ENCODE data around the gene CSTF1. TPM values are rescaled to one million over a fixed set of nuclear protein-coding genes. Genes with fewer than 3 reads are reported as not detected.

CSTF1 gene
- total RNA-seq, 1 experiment from 2014 or later: 44.5 TPM

DNA sequence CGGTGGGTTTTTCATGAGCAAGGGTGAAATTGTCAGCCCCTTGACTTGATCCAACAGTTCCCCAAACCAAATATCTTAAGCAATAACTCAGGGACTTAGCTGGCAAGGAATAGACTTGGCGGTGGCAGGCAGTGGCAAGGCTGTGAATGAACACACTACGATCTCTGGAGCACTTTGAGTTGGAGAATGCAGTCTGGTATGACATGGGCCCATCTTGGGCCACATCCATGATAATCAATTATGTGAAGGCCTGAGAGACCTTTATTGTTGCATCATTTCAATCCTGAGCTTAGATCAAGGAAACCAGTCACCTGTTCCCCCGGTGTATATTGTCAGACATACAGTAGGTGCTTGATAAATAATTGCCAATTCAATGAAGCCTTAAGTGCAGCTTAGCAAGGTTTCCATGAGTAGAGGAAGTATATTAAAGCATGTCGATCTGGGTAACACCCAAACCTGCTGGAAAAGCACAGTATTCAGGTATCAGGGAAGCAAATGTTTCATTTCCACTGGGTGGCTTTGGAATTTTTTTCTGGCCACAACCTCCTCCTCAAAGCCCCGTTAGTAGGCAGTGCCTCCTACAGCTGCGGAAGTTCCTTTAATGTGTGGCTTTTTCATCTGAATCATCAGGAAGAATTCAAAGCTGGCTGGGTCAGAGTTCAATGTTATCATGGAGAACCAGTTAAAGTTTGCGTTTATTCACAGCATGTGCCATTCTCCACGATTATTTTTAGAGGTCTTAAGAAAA lies 29.8 kb downstream of the CSTF1 start (continued):
- TF ChIP-seq REST (IDR thresholded peaks at IDR 0.05; ENCODE audit: low read depth): no peak
- TF ChIP-seq FOSL1 (IDR thresholded peaks at IDR 0.05; ENCODE audit: low read depth): peak; percentile 36; the same call in 1 of the 2 replicates

DNA sequence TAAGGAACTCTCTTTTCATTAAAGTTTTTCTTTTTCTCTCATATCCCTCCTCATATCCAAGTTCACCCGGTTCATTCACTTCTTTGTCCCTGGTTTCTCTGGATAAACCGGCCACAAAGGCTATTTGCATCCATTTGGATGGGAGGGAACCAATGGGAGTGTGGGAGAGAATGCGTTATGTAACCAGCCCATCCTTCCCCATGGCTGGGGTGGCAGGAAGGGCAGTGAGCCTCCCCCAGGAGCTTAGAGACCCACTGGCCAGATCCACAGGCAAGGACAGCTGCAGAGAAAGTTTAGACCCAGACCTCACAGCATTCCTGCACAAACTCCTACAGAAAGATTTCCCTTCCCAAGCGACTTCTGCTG lies 30.4 kb downstream of the CSTF1 start:
- H3K9ac ChIP-seq (ENCODE audit: low read length): no peak overlapping the region
- H3K4me1 ChIP-seq (ENCODE audit: control insufficient read depth in 1 of 2, insufficient read depth in 2 of 2, low read length in 2 of 2): peaks cover 15 to 21% of the 10 kb centered on the region in 2 experiments
- intact Hi-C loops (cut with micrococcal nuclease): no loop called here
- ChIA-PET CTCF (no interaction called here), RAD21 (ENCODE audit: low non-redundant PET in 1 of 2, low total read pairs in 2 of 2, uncharacterized antibody in 2 of 2, unreplicated experiment in 2 of 2) (no interaction called here), POLR2A (no interaction called here)
- no peaks in the 10 kb centered on the region for H3K79me2 ChIP-seq (ENCODE audit: insufficient read depth, low read length)
- ATAC-seq: peak; percentile 57
- no peak overlapping the region for H3K27ac ChIP-seq (ENCODE audit: low read depth, low read length)
- BruUV-seq (replicated peaks): no TSS peak
- DNase-seq (ENCODE audit: low read depth, low spot score): no peak
- no peak overlapping the region for H3K4me3 ChIP-seq (replicated peaks in 1 of 2; ENCODE audit: low read depth in 1 of 2, low read length in 2 of 2)
- H3K36me3 ChIP-seq (ENCODE audit: control insufficient read depth in 1 of 2, insufficient read depth in 2 of 2, low read length in 2 of 2): no peaks in the 10 kb centered on the region
- H3K27me3 ChIP-seq (ENCODE audit: insufficient read depth, low read length): no peaks in the 10 kb centered on the region
- no peaks in the 10 kb centered on the region for H4K20me1 ChIP-seq (ENCODE audit: insufficient read depth)
- H3K9me2 ChIP-seq (ENCODE audit: insufficient read depth): no peaks in the 10 kb centered on the region
- H3K9me3 ChIP-seq (ENCODE audit: control insufficient read depth in 1 of 2, insufficient read depth in 1 of 2, low read depth in 1 of 2, low read length in 2 of 2): no peaks in the 10 kb centered on the region
- peak overlapping the region; percentile 55 for H3K4me2 ChIP-seq (ENCODE audit: low read length)
- no peak for TF ChIP-seq YY1 (IDR thresholded peaks at IDR 0.05; ENCODE audit: extremely low read depth, insufficient replicate concordance, low read depth, low read length)
- TF ChIP-seq POLR2AphosphoS5 (IDR thresholded peaks at IDR 0.05; ENCODE audit: low read depth, low read length): no peak
- no peak for TF ChIP-seq JUND (IDR thresholded peaks at IDR 0.05)
- no peak for TF ChIP-seq SIN3A (IDR thresholded peaks at IDR 0.05; ENCODE audit: low read depth)
- no peak for TF ChIP-seq ELF1 (IDR thresholded peaks at IDR 0.05; ENCODE audit: borderline replicate concordance, low read depth)
- no peak for TF ChIP-seq MAX (IDR thresholded peaks at IDR 0.05)
- TF ChIP-seq FOSL1 (IDR thresholded peaks at IDR 0.05; ENCODE audit: low read depth): no peak
- no peak for TF ChIP-seq RAD21 (IDR thresholded peaks at IDR 0.05; ENCODE audit: low read depth)
- no peak for TF ChIP-seq CBX3 (IDR thresholded peaks at IDR 0.05; ENCODE audit: low read depth)
- no peak for TF ChIP-seq ZFX (IDR thresholded peaks at IDR 0.05)
- TF ChIP-seq POLR2A (IDR thresholded peaks at IDR 0.05; ENCODE audit: borderline replicate concordance, extremely low read depth, insufficient read depth, insufficient read length): no peak
- no peak for TF ChIP-seq EZH2 (IDR thresholded peaks at IDR 0.05)
- TF ChIP-seq TCF7L2 (IDR thresholded peaks at IDR 0.05; ENCODE audit: borderline replicate concordance, extremely low read depth, insufficient read depth, insufficient read length): no peak
- TF ChIP-seq, protein P1, sequence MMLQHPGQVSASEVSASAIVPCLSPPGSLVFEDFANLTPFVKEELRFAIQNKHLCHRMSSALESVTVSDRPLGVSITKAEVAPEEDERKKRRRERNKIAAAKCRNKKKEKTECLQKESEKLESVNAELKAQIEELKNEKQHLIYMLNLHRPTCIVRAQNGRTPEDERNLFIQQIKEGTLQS (IDR thresholded peaks at IDR 0.05): no peak
- H2AFZ ChIP-seq (ENCODE audit: low read depth, low read length, poor library complexity, severe bottlenecking): no peak overlapping the region
